Sigmoid colon (tissue), 7 donors: ENCODE measurements around the gene RCL1. TPM values are rescaled to one million over a fixed set of nuclear protein-coding genes. Genes with fewer than 3 reads are reported as not detected.

Experiments used
- DNase-seq: peaks from one replicate; pipeline ENCODE4 v3.0.0-alpha.2; 2019
- H3K27ac ChIP-seq, 4 donors: fragments of 200-600 bp; sonication (generic); one replicate each; pipeline ENCODE4 v1.5.1; 2016 to 2019; ENCODE audit warnings: mild to moderate bottlenecking in 1 of 4
- H3K27me3 ChIP-seq, 3 donors: fragments of 200-600 bp; sonication (generic); one replicate each; pipeline ENCODE4 v1.5.1; 2019; ENCODE audit warnings: mild to moderate bottlenecking in 1 of 3
- H3K36me3 ChIP-seq, 4 donors: fragments of 200-600 bp; sonication (generic); one replicate each; pipeline ENCODE4 v1.5.1; 2016 to 2019
- H3K4me1 ChIP-seq, 4 donors: fragments of 200-600 bp; sonication (generic); one replicate each; pipeline ENCODE4 v1.5.1; 2017 to 2019
- H3K4me3 ChIP-seq, 4 donors: fragments of 200-600 bp; sonication (generic); one replicate each; pipeline ENCODE4 v1.5.1; 2017 to 2019; ENCODE audit warnings: mild to moderate bottlenecking in 2 of 4, moderate library complexity in 1 of 4
- H3K9me3 ChIP-seq, 4 donors: fragments of 200-600 bp in 3 of 4; sonication (generic) in 3 of 4; one replicate each; pipeline versions ENCODE4 v1.5.1 to v1.6.1; 2013 to 2019
- CTCF ChIP-seq, 4 experiments: fragments of 450-650 bp in 3 of 4; fragments of 200-600 bp in 1 of 4; IDR thresholded peaks; one replicate each; pipeline ENCODE4 v1.5.1; 2016 to 2019; ENCODE audit warnings: antibody characterized with exemption in 4 of 4, mild to moderate bottlenecking in 3 of 4, moderate library complexity in 2 of 4
- EP300 ChIP-seq, 4 donors: sonication (generic); formaldehyde crosslinking; IDR thresholded peaks; one replicate each; pipeline ENCODE4 v1.6.1; 2017; ENCODE audit warnings: antibody characterized with exemption in 4 of 4
- POLR2A ChIP-seq, 2 donors: fragments of 450-650 bp; IDR thresholded peaks; one replicate each; pipeline ENCODE4 v1.6.1; 2016; ENCODE audit warnings: antibody characterized with exemption in 2 of 2, mild to moderate bottlenecking in 2 of 2, moderate library complexity in 2 of 2
- POLR2AphosphoS5 ChIP-seq, 4 donors: sonication (generic); formaldehyde crosslinking; IDR thresholded peaks; one replicate each; pipeline ENCODE4 v1.6.1; 2017; ENCODE audit warnings: antibody characterized with exemption in 4 of 4
- WGBS, 2 donors: extraction: QIAGEN DNeasy Blood & Tissue Kit; methylation state at CpG; one replicate each; pipeline ENCODE4 v1.1.7; 2013; 5-methylcytosine and 5-hydroxymethylcytosine counted together
- intact Hi-C: fragments of 100-400 bp; cut with DNase I; formaldehyde crosslinking; loops from one replicate; pipeline ENCODE4 v1.15.1; 2023
- polyA plus RNA-seq, 3 donors: library from polyadenylated mRNA; stranded (reverse); fragments of 200-250 nt; gene quantifications; one replicate each; pipeline ENCODE4 v1.2.3, GENCODE V29; 2013
- small RNA-seq, 3 donors: library from RNA; depleted of rRNA; stranded (forward); fragments of <200 nt; gene quantifications; one replicate each; pipeline ENCODE3, GENCODE V24; 2016
- total RNA-seq, 4 donors: library from RNA; depleted of rRNA; stranded (reverse); fragments of >200 nt; gene quantifications; one replicate each; pipeline ENCODE4 v1.1.0, GENCODE V29; 2016
- donor health status: healthy with polysubstance abuse.
- donor health status: Bipolar disorder and iron deficiency.
- donor health status: healthy.

Gene RCL1
- total and polyA plus RNA-seq, 7 donors = 5.1 to 24.1 (median 19.7) TPM

GRCh38 chr9:4902135-4902475 lies 109.4 kb downstream of the RCL1 start:
- 84 to 93% methylated on average over 8 of the region's 8 CpGs for WGBS, 2 donors
- Histone ChIP-seq H3K4me1 (peaks cover 0 to 5% (median 0%) of the 10 kb centered on the region in 4 donors), H3K27me3 (no peaks in the 10 kb centered on the region), H3K9me3 (no peaks in the 10 kb centered on the region), H3K36me3 (no peaks in the 10 kb centered on the region), H3K27ac (no peak overlapping the region), H3K4me3 (no peak overlapping the region)
- TF ChIP-seq POLR2A (IDR thresholded peaks at IDR 0.05) (no peak), POLR2AphosphoS5 (IDR thresholded peaks at IDR 0.05) (no peak), CTCF (IDR thresholded peaks at IDR 0.05) (no peak), EP300 (IDR thresholded peaks at IDR 0.05) (no peak)
- intact Hi-C loops = no loop called here
- DNase-seq = no peak

GRCh38 chr9:4904322-4905134 lies 111.8 kb downstream of the RCL1 start:
- intact Hi-C loops = no loop called here

GRCh38 chr9:4905135-4905490 lies 112.4 kb downstream of the RCL1 start:
- Histone ChIP-seq H3K27ac (no peak overlapping the region), H3K27me3 (no peaks in the 10 kb centered on the region), H3K9me3 (no peaks in the 10 kb centered on the region), H3K4me3 (no peak overlapping the region), H3K36me3 (no peaks in the 10 kb centered on the region), H3K4me1 (peaks cover 0 to 5% (median 0%) of the 10 kb centered on the region in 4 donors)
- TF ChIP-seq POLR2AphosphoS5 (IDR thresholded peaks at IDR 0.05) (no peak), CTCF (IDR thresholded peaks at IDR 0.05) (no peak), EP300 (IDR thresholded peaks at IDR 0.05) (no peak), POLR2A (IDR thresholded peaks at IDR 0.05) (no peak)
- intact Hi-C loops = no loop called here
- 81 to 84% methylated on average over 2 of the region's 2 CpGs for WGBS, 2 donors
- DNase-seq = no peak

More at GRCh38 chr9:4904322-4905134, 111.8 kb downstream of the RCL1 start:
- WGBS, 2 donors = 91 to 95% methylated on average over 3 of the region's 3 CpGs
- H3K9me3 ChIP-seq = no peaks in the 10 kb centered on the region
- no peak overlapping the region for H3K4me3 ChIP-seq
- H3K27ac ChIP-seq = no peak overlapping the region
- H3K4me1 ChIP-seq = peaks cover 0 to 5% (median 0%) of the 10 kb centered on the region in 4 donors
- no peaks in the 10 kb centered on the region for H3K27me3 ChIP-seq
- no peak for DNase-seq
- H3K36me3 ChIP-seq = no peaks in the 10 kb centered on the region
- TF ChIP-seq POLR2AphosphoS5 (IDR thresholded peaks at IDR 0.05) (no peak), CTCF (IDR thresholded peaks at IDR 0.05) (no peak), POLR2A (IDR thresholded peaks at IDR 0.05) (no peak), EP300 (IDR thresholded peaks at IDR 0.05) (no peak)

Small RNA genes lying within 50 kb of the gene (small RNA-seq; reads per million reads assigned to genes)
- gene AL158147.1 (0 reads per million in 3 donors), gene MIR101-2 (0 reads per million in 3 donors)

Other genes starting within 250 kb of the RCL1 start
- 1 to 10 TPM; 3.0 to 6.9 (median 3.7) TPM for gene PLPP6, start 130.7 kb upstream of the RCL1 start, total RNA-seq
- gene PLPP6, start 130.7 kb upstream of the RCL1 start, polyA plus RNA-seq = 10 to 100 TPM in 1 of 3 donors, 1 to 10 TPM in 2; 3.0 to 10.7 (median 3.7) TPM
- 1 to 10 TPM; 1.4 to 3.3 (median 2.2) TPM for gene SPATA6L, start 126.5 kb upstream of the RCL1 start, total RNA-seq
- gene SPATA6L, start 126.5 kb upstream of the RCL1 start, polyA plus RNA-seq = 1 to 10 TPM; 1.4 to 2.4 (median 2.0) TPM
- 10 to 100 TPM; 30.7 to 40.6 (median 33.3) TPM for gene CDC37L1, start 113.4 kb upstream of the RCL1 start, total RNA-seq
- gene CDC37L1, start 113.4 kb upstream of the RCL1 start, polyA plus RNA-seq = 10 to 100 TPM in 1 of 3 donors, 1 to 10 TPM in 2; 8.4 to 11.6 (median 9.9) TPM
- 100 to 1,000 TPM in 3 of 4 donors, 10 to 100 TPM in 1; 94.1 to 122 (median 105) TPM for gene AK3, start 51.7 kb upstream of the RCL1 start, total RNA-seq
- 100 to 1,000 TPM in 1 of 3 donors, 10 to 100 TPM in 2; 36.8 to 116 (median 65.5) TPM for gene AK3, start 51.7 kb upstream of the RCL1 start, polyA plus RNA-seq
- 10 to 100 TPM; 28.5 to 36.8 (median 31.0) TPM for gene JAK2, start 192.3 kb downstream of the RCL1 start, total RNA-seq
- gene JAK2, start 192.3 kb downstream of the RCL1 start, polyA plus RNA-seq = 1 to 10 TPM; 5.3 to 7.7 (median 6.0) TPM